Stimulated activated naive CD4-positive, alpha-beta T cell (primary cell): ENCODE data around the gene ZNF687.
"Not testable (repeated sequence)": the region's sequence is repeated elsewhere in the genome, so short reads cannot be mapped to it uniquely, and the experiment has no call there.

Source experiments
- DNase-seq, 6 experiments: peaks; one replicate each; lab custom pipeline; 2025; lab: John Stamatoyannopoulos, UW

The ZNF687 gene, protein sequence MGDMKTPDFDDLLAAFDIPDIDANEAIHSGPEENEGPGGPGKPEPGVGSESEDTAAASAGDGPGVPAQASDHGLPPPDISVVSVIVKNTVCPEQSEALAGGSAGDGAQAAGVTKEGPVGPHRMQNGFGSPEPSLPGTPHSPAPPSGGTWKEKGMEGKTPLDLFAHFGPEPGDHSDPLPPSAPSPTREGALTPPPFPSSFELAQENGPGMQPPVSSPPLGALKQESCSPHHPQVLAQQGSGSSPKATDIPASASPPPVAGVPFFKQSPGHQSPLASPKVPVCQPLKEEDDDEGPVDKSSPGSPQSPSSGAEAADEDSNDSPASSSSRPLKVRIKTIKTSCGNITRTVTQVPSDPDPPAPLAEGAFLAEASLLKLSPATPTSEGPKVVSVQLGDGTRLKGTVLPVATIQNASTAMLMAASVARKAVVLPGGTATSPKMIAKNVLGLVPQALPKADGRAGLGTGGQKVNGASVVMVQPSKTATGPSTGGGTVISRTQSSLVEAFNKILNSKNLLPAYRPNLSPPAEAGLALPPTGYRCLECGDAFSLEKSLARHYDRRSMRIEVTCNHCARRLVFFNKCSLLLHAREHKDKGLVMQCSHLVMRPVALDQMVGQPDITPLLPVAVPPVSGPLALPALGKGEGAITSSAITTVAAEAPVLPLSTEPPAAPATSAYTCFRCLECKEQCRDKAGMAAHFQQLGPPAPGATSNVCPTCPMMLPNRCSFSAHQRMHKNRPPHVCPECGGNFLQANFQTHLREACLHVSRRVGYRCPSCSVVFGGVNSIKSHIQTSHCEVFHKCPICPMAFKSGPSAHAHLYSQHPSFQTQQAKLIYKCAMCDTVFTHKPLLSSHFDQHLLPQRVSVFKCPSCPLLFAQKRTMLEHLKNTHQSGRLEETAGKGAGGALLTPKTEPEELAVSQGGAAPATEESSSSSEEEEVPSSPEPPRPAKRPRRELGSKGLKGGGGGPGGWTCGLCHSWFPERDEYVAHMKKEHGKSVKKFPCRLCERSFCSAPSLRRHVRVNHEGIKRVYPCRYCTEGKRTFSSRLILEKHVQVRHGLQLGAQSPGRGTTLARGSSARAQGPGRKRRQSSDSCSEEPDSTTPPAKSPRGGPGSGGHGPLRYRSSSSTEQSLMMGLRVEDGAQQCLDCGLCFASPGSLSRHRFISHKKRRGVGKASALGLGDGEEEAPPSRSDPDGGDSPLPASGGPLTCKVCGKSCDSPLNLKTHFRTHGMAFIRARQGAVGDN

DNA sequence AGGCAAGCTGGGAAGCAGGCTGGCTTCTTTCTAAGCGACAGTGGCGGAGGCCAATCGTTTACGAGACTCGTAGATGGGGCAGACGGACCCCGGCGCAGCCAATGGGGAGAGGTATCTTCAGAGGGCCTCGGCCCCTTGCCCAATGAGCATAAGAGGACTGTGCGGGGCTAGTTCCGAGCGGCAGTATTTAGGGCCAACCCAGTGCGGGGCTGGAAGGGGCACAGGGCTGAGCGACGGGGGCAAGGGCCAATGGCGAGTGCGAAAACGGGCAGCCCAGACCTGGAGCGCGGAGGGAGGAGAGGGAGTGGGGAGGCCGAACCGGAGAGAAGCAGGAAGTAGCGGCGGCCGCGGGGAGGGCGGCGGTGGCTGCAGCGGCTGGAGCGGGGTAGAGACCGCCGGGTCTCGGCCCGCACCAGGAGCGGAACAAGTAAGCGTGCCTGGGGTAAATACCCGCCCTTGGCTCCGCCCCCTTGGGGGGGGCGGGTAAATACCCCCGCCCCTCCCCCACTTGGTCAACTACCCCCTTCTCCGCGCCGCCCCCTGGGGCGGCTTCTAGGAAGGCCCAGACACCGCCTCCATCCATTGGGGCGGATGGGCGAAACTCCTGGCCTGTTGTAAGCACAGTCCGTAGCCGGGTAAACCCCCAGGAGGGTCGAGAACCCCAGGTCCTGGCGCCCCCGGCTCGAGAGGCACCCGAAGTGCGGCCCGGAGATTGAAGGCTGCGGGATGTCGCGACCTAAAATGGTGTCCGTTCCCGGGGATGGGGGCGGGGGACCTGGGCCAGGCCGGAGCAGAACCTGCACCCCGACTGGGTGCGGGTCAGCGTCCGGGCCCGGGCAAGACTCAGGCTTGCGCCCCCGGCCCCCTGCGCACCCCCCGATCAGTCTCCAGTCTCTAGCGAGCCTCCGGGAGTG lies at the start of gene ZNF687:
Gene ZNF687 (plus strand): TSS at position 331 of the 914 bp plus-strand sequence. CDS start 3,993 bp downstream, outside the sequence.
- peak; percentile 93 to 99 (median 98) for DNase-seq

DNA sequence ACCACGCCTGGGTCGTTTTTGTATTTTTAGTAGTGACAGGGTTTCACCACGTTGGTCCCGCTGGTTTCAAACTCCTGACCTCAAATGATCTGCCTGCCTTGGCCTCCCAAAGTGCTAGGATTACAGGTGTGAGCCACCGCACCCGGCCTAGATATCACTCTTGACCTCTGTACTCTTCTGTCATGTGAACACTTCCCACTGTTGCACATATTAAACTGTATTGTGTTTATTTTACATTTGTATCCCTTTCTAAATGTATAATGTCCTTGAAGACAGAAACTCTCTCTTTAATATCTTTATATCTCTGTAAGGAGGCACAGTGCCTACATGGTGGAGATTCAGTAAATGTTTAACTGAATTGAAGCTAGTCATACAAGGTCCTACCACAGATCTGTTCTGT lies 46.9 kb upstream of the ZNF687 start:
- no peak for DNase-seq

DNA sequence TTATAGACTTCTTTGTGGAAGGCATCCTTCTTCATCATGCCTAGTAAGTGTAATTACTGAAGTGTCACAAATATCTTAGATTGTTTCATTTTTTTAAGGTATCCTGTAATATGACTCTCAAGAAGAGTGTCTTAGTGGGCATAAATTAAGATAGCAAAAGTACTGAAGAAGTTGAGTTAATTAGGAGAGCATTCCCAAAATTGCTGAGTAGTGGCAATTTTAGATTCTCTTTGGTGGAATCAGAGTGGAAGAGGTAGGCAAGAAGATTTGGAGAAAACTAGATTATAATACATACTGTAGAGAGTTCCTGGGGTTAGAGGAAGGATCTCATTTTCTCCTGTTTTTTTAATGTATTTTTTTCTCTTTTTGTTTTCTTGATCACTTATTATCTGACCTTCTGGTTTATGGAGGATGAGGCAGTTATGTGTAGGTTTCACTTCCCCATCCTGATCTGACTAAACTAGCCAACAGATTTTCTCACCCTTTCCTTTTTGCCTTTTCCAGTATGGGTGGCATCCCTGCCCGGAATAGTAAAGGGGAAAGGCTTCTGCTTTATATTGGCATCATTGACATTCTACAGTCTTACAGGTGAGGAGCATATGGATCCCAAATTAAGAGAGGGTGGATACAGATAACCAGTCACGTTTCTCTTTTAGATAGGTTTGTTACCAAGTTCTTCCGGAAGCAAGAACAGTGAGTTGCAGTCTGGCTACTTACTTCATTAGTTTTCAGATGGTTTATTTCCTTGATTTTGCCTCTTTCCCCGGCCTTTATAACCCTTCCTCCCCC lies 44.2 kb upstream of the ZNF687 start:
- DNase-seq, result no peak

DNA sequence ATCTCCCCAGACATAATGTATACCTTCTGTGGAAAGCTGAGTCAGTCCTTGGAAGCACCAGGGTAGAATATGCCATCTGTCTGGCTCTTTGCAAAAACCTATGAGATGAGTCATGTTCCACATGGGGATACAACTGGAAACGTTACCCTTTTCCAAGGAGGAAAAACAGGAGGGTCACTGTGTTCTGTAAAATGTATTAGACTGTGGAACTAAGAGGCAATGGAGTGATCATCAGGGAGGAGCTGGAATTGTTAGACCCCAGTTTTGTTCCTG lies 43.7 kb upstream of the ZNF687 start:
- no peak for DNase-seq

DNA sequence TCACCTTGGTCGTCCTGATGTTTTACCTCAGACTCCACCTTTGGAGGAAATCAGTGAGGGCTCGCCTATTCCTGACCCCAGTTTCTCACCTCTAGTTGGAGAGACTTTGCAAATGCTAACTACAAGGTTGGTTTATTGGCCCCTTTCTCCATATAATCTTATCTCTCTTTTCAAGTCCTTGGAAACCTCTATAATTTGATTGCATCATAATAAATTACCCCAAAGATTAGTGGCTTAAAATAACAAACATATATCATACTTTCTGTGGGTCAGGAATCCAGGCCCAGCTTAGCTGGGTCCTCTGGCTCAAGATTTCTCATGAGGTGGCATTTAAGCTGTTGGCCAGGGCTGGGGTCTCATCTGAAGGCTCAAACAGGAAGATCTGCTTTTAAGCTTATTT lies 39.7 kb upstream of the ZNF687 start:
- no peak for DNase-seq

DNA sequence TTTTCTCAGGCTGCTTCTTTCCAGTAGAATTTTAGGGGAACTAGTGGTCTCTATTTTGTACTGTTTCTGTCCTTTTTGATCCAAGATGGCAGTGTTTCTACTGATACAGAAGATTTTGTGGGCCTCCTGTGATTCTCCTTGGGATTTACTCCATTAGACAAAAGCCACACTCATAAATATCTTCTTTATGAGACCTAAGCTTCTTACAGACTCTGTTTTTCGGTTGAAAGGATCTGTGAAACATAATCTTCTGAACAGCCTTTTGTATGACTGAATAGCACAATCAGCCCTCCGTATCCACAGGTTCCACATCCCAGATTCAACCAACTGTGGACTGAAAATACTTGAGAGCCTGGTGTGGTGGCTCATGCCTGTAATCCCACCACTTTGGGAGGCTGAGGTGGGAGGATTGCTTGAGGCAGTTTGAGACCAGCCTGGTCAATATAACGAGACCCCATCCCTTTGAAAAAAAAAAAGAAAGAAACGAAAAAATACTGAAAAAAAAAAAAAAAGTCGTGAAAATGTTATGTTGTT lies 38.3 kb upstream of the ZNF687 start:
- no peak for DNase-seq

DNA sequence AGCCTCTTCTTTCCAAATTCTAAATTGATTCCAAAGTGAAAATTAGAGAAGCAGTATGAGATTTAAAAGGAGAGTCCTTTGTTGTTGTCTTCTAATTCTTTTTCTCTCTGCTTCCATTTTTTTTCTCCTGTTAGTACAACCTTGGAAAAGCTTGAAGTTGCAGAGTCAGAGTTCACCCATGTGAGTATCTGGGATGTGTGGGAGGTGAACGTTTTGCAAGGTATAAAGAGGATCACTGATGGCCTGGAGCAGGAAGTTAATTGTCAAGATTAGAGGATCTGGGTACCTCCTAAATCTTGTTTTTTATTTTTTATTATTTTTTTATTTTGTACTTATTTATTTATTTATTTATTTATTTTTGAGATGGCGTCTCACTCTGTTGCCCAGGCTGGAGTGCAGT lies 35.3 kb upstream of the ZNF687 start:
- no peak for DNase-seq

DNA sequence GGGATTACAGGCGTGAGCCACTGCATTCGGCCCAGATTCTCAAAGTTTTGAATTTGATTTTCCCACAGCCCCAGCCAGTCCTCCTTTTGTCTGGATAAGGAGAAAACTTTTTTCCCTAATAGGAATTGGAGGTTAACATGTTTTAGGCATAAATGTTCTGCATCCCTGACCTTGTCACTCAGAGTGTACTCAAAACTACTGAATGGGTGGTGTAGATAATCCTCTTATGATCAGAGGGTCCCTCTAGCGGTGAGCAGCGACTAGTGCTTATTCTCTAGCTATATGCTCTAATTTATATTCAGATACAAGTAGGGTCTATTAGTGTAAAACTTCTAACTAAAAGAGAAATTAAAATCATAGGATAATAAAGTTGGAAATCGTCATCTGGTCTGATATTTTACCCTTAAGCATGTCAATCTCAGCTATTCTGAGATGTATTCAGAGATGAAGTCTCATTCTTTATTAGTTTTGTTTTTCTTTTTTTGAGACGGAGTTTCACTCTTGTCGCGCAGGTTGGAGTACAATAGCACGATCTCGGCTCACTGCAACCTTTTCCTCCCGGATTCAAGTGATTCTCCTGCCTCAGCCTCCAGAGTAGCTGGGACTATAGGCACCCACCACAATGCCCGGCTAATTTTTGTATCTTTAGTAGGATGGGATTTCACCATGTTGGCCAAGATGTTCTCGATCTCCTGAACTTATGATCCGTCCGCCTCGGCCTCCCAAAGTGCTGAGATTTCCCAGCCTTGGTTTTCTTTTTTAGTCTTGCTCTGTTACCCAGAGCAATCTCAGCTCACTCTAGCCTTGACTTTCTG lies 30.2 kb upstream of the ZNF687 start:
- DNase-seq, result peak; percentile 8 to 66 (median 50)

DNA sequence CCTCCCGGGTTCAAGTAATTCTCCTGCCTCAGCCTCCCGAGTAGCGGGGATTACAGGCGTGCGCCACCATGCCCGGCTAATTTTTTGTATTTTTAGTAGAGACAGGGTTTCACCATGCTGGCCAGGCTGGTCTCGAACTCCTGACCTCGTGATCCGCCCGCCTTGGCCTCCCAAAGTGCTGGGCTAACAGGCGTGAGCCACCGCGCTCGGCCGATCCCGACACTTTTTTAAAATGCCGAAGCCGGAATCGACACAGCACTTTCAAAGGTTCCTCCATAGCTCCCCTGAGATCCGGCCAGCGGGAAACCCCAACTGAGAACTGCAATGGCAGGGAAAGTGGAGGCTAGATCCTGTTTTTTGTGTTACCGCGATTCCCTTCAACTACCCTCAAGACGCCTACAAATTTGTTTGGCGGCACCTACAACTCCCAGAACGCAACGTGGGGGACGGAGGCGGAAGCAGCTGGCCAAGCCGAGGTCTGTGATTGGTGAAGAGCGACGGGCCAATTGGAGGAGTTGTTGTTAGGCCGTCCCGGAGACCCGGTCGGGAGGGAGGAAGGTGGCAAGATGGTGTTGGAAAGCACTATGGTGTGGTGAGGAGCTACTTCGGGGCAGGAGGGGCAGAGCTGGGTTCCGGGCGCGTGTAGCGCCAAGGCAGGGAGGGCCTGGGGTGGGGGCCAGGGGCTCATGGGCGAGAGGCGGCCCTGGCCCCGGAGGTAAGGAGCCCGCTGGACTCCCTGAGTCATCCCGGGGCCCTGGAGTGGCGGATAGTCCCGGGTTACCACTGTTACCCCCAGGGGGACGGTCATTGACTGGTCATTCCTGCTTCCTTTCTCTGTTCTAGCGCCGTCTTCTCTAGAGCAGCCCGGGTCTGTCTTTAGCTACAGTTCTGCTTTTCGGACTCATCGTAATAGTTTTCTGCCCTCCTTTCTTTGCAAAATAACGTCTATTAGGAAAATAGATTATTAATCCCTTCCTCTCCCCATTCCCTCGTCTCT lies 27.6 kb upstream of the ZNF687 start, which contains the start of gene PSMD4:
Gene PSMD4 (plus strand): TSS at position 518 of the 997 bp plus-strand sequence. CDS start 49 bp downstream, at position 567.
- DNase-seq, result peak; percentile 83 to 93 (median 90)

DNA sequence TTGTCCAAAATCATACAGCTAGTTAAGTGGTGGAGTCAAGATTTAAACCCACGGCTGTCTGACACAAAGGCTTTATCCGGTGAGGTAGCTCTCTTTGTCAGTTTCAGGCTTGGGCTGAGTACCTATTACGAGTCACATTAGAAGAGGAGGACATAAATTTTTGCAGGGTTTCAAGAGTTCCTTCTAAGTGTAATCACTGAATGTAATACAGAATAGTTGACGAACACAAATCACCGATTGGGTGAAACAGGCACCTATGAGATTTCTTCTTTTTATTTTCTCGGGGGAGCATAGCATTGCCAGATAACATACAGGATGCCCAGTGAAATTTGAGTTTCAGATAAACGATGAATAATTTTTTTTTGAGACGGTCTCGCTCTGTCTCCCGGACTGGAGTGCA lies 26.7 kb upstream of the ZNF687 start:
- no peak for DNase-seq

DNA sequence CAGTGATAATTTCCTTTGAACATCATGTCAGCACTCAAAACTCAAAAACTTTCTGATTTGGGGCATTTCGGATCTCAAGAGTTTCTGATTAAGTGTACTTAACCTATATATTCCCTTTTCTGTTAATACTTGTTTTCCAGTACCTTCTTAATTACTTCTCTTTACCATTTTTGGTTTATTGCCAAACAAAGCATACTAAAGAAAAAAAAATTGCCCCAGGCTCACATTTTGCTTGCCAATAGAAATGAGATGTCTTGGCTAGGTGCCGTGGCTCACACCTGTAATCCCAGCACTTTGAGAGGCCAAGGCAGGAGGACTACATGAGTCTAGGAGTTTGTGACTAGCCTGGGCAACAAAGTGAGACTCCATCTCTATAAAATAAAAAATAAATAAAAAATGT lies 22.7 kb upstream of the ZNF687 start:
- DNase-seq, result no peak

DNA sequence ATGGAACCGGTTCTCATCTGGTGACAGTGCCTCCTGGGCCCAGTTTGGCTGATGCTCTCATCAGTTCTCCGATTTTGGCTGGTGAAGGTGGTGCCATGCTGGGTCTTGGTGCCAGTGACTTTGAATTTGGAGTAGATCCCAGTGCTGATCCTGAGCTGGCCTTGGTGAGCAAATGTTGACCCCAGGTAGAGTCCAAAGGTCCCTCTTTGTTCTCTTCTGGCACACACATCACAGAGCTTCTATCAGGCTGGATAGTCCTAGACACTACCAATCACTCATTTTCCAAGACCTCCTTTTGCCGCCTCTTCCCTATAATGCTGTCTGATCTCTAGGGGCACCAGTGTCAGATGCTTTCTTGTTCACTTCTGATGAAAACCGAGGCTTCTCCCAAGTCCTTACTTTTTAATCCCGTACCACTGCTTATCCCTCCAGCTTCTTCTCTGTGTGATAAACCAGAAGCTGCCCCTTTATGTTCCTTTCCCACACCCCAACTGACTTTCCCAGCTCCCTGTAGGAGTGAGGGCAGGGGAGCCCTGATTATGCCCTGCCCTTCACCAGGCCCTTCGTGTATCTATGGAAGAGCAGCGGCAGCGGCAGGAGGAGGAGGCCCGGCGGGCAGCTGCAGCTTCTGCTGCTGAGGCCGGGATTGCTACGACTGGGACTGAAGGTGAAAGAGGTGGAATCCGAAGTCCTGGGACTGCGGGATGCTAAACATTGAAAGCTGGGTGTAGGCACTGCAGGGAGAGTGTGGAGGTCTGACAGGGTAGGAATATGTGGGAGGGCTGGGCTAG lies 16.5 kb upstream of the ZNF687 start:
- DNase-seq, result no peak

DNA sequence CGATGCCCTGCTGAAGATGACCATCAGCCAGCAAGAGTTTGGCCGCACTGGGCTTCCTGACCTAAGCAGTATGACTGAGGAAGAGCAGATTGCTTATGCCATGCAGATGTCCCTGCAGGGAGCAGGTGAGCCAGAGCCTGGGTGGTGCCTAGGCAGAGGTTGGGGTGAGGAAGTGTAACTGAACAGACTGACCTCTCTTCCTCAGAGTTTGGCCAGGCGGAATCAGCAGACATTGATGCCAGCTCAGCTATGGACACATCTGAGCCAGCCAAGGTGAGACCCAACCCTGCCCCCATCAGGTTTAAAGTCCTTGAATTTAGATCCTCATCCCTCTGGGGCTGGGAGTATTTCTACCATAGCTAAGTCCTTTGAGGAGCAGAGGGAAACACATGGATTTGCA lies 15.8 kb upstream of the ZNF687 start:
- DNase-seq, result no peak

DNA sequence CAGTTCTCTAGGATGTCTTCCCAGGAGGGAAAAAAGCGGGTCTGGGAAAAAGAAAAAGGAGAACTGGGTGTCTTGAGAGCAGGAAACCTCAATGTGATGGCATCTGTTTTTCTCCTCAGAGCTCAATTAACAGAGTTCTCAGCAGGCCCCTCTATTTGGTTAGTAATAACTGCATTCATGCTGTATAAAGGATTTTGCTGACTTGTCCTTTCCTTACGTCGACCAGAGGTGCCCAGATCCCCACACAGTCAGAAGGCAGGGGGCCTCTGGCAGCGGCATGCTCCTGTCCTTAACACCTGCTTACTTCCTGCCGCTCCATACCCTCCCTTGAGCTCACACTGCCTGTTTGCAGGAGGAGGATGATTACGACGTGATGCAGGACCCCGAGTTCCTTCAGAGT lies 15.3 kb upstream of the ZNF687 start:
- no peak for DNase-seq

DNA sequence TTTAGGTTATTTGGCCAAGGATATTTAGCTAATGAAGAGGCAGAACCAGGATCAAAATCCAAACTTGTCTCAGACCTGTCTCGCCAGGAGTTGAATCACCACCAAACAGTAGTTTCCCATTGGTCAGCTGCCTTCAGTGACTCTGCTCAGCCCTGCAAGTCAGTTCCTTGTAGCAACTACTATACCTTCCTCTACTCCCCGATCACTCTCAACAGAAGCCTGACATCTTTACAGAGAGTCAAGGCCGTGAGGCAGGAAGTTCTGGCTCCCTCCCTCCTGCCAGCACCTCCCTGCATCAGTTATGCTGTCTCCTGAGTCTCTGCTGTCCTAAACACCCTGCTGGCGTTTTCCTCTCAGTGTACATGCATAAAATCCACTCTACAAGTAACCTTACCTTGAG lies 14.3 kb upstream of the ZNF687 start:
- no peak for DNase-seq

DNA sequence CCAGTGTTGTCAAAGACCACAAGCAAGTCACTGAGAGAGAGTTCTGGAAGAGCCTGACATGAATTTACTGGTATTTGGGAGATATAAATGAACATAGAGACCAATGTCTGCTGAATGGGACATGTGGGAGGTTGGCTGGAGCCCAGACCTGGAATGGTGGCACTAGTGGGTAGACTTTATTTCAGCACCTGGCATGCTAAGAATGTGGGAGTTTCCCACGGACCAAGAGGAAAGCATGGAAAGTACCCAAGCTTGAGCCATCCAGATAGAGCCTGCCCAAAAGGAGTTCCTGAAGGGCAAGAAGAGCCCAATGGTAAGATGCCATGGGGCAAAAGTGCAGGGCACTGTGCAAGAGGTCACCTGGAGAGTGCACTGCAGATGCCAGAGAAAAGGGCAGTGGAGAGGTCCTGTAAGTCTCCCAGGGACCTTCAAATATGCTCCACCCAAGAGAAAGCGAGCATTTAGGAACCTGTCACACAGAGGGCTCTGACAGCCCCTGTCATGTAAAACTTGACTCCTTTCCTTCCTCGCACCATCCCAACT lies 8.1 kb upstream of the ZNF687 start:
- no peak for DNase-seq

DNA sequence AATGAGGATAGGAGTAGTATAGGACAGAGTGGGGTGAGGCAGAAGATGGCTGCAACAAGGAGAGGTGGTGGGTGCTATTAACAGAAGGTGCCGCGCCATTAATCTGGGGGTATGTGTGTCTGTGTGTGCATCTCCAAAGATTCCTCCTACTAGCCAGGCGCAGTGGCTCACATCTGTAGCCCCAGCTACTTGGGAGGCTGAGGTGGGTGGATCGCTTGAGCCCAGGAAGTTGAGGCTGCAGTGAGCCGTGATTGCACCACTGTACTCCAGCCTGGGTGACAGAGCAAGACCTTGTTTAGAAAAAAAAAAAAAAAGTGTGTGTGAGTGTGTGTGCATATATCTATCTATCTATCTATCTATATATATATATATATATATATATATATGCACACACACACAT lies 6.8 kb upstream of the ZNF687 start:
- DNase-seq, result not testable (repeated sequence)
